Fibroblast of the conjunctiva (primary cell): Measurements from ENCODE around the gene DENR.
"Not testable (repeated sequence)": the region's sequence is repeated elsewhere in the genome, so short reads cannot be mapped to it uniquely, and the experiment has no call there.

ENCODE experiments used
- DNase-seq: peaks from one replicate; pipeline ENCODE4 v3.0.0-alpha.2; 2010; ENCODE audit warnings: low read depth

Gene DENR

GRCh38 chr12:122743895-122744525, 8.6 kb upstream of the DENR start:
- DNase-seq, result no peak

- no peak for DNase-seq
Measured at GRCh38 chr12:122747224-122748135, 5.1 kb upstream of the DENR start.

DNA sequence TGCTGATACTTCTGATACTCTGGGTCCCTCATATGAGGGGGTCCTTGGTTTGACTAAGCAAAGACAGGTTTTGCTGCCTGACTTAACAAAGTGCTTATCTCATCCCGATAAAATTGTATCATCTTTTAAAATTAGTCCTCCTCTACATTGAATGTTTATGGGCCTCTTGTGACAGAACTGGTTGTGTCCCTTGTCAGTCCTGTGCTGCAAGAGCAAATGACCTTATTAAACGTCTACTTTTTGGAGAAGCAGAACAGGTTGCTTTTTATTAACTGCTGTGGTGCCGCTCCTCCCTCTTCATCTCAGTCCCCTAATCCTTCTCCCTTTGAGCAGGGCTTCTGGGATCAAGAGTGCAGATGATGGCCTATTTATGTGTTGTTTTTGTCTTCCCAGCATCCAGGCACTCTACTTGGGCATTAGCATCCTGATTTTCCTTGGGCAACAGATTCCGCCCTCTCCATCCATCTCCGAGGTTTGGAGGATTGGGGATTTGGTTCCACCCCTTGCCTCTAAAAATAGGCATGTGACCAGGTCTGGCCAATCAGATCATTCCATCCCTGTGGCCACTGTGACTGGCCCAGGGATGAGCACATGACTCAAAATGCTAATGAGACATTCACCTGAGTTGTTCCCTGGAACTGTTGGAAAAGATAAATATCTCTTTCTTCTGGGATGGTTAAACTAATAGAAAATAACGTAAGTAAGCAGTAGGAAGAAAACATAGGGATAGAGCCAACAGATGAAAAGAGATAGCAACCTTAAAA, 2.9 kb upstream of the DENR start:
- no peak for DNase-seq

- DNase-seq, result not testable (repeated sequence)
Measured at GRCh38 chr12:122750781-122751515, 1.7 kb upstream of the DENR start.

GRCh38 chr12:122753319-122753650, 661 bp downstream of the DENR start:
- no peak for DNase-seq

GRCh38 chr12:122754790-122755189, 2.2 kb downstream of the DENR start:
- no peak for DNase-seq

DNA sequence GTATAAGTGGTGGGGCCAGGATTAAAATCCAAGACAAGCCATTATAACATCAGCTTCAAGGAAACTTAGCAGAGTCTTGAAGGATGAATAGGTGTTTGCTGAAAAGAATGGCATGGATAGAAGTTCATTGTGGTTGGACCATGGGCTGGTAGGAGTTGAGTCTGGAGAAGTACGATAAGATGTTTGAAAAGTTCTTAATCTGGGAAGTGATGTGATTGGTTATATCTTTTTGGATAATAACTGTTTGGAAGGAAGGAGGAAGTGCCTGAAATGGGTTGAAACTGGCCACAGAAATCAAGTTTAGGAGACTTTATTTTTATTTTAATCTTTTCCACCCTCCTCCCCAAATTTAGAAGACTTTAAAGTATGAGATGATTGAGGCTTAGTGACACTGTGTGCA, 4.9 kb downstream of the DENR start:
- DNase-seq, result no peak

DNA sequence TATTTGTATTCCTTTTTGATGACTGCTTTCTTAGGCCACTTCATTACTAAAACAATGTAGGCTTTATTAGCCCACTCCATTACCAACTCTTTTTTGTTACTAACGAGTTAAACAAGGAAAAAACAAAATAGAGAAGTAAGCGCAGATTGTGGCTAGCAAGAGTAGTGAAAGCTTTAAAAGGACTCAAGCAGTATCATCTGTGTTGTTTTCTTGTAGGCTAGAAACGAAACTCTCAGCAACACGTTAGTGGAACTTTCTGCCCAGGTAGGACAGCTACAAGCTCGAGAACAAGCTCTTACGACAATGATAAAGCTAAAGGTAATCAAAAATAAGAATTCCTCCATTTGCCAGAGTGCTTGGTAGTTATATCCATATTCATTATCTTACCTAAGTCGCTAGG, 32.9 kb downstream of the DENR start:
- no peak for DNase-seq

DNA sequence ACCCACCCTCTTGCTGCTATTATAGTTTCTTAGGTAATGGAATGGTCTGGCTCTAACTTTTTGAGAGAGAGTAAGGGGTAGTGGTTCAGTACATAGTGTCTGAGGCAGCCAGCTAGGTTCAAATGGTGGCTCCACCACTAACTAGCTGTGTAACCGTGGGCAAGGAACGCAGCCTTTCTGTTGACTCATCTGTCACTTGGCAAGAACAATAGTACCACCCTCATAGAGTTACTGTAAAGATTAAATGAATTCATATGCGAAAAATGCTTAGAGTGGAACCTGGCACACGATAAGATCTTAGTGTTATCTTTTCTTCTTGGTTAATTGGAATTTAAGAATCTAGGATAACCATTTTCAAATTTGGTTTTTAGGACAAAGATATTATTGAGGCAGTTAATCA, 35.8 kb downstream of the DENR start:
- peak; percentile 20 for DNase-seq

DNA sequence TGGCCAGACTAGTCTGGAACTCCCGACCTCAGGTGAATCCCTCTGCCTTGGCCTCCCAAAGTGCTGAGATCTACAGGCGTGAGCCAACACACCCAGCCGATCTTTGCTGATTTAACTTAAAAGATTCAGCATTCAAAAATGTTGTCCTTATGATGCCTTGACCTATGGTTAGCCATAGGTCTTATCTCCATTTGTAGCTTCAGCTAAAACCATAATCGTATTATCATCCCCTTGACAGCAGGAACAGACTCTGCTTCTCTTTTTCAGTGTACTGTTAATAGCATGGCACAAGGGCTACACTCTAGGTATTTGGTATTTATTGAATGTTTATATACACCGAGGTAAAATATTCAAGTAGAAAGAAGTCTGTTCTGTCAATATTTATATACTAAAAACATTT, 37.0 kb downstream of the DENR start:
- DNase-seq, result no peak

- DNase-seq, result no peak
Measured at GRCh38 chr12:122790393-122791075, 37.9 kb downstream of the DENR start.

DNA sequence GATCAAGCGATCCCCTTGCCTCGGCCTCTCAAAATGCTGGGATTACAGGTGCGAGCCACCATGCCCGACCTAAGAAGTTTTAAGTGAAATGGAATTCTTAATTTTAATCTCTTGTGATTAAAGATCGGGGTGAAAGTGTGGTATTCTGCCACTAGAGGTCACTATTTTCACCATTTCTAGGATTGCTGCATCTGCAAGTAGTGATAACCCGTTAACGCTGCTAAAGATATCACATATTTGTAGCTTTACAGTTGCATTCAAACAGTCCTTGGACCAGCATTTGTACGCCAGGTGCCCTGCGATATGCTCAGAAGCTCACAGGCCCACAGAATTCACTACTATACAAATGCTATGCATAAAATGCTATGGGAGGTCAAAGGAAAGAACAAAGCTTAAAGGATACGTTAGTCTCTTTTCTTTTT, 41.1 kb downstream of the DENR start:
- peak; percentile 44 for DNase-seq

DNA sequence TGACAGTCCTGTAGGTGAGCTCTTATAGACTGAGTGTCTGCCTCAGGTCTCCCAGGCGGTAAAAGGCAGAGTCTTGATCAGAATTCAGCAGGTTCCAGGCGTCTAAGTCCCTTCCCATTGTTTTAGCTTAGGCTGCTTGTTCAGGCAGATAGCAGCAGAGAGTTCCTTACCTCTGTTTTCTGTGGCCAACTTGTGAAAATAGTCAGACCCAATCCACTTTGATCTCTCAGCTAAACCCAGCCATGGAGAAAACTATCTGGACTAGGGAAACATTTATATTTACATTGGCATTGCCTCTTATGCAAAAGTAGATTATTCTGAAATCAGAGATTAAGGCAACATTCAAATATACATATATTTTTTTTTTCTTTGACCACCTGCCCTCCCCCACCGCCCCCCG, 43.2 kb downstream of the DENR start:
- no peak for DNase-seq

DNA sequence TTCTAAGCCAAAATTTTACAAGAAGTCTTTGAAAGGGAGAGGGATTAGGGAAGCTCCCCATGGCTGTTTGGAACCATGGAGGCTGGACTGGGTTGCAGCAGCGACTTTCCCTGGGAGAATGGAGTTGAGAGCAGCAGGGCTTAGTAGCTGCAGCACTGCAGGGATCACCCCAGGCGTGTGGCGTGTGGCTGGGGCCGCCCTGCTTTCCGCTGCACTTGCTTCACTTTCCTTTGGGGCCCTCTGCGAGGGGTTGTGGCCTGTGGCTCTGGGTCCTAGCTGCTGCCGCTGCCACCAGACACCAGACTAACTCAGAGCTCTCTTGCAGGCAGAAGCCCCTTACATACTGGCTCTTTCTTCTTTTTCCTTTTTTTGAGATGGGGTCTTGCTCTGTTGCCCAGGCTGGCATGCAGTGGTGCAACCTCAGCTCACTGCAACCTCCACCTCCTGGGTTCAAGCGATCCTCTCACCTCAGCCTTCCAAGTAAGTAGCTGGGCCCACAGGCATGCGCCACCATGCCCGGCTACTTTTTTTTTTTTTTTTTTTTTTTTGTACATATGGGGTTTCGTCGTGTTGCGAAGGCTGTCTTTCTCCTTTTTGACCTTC, 47.1 kb downstream of the DENR start:
- no peak for DNase-seq

GRCh38 chr12:122803937-122804336, 51.3 kb downstream of the DENR start:
- DNase-seq, result no peak

DNA sequence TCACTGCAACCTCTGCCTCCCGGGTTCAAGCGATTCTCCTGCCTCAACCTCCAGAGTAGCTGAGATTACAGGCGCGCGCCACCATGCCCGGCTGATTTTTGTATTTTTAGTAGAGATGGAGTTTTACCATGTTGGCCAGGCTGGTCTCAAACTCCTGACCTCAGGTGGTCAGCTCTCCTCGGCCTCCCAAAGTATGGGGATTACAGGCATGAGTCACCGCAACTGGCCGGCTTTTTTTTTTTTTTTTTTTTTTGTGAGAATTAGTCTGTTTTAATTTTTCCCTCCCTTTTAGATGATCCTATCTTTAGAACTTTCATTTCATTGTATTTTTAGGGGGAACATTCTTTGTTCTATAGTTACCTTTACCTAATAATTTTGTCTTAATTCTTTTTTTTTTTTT, 52.3 kb downstream of the DENR start:
- DNase-seq, result not testable (repeated sequence)

DNA sequence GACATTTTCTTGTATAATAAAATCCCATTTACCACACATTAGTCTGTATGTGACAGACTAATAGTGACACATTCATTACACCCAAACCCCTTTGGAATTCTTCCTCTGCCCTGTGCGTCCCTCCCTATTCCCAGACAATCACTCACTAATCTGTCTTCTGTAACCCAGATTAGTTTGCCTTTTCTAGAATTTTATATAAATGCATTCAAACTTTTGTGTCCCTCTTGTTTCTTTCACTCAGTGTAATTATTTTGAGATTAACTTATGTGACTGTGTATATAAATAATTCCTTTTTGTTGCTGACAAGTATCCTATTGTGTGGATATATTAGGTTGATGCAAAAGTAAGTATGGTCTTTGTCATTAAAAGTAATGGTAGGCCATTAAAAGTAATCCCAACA, 55.0 kb downstream of the DENR start:
- no peak for DNase-seq

- no peak for DNase-seq
Measured at GRCh38 chr12:122811777-122812176, 59.2 kb downstream of the DENR start.

DNA sequence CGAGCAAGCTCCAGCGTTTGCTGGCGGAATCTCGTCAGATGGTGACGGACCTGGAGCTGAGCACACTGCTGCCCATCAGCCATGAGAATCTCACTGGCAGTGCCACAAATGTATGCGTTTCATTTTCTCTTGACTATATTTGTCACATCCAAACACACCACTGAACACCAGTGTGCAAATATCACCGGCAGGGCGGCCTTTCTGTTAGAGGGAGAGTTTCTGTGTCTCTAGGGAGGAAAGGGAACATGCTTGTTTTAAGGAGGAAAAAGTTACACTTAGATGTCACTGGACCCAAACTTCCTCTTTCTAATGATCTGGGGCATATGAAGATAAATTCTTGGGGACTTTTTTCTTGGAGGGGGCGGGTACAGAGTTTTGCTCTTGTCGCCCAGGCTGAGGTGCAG, 60.7 kb downstream of the DENR start:
- no peak for DNase-seq

DNA sequence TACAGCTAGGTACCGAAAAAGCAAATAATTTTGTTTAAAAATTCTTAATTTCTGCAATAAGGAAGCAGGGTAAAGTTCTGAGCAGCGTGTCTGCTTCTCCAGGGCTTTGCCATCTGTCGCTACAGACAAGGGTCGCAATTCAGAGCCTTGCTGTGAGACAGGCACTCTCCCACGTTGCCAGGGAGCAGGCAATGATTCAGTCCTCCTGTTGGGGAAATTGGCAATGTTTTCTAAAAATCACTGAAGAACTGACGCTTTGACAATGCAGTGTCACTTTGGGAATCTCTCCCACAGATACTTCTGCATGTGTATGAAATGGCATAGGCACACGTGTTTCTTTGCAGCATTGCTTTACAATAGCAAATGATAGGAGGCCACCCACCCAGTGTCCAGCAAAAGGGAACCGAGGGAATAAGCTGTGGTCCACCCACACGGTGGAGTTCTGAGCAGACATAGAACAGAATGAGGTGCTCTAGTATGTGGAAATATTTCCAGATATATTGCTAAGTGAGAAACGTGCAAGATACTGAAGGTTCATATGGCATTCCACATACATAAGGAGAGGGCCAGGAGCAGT, 66.7 kb downstream of the DENR start:
- DNase-seq, result no peak

DNA sequence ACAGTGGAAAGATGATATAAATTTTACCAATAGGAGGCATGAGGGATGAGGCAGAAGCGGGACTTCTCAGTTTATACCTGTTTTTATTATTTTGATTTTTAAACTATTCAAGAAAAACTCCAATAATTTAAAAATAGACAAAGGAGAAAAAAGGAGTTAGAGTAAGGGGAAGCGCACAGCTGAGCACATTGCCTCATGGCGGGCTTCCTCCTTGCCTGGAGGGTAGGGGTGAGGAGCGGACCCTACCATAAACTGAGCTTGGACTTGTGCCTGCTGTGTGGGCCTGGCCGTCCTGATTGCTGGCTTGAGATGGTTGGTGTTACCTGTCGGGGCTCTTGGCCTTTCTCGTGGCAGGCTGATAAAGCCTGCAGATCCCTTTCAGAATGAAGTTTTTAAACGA, 67.5 kb downstream of the DENR start:
- DNase-seq, result no peak
